ENCODE measurements around the gene TAF11.
"Not testable (repeated sequence)": the region's sequence is repeated elsewhere in the genome, so short reads cannot be mapped to it uniquely, and the experiment has no call there.

The TAF11 gene, protein sequence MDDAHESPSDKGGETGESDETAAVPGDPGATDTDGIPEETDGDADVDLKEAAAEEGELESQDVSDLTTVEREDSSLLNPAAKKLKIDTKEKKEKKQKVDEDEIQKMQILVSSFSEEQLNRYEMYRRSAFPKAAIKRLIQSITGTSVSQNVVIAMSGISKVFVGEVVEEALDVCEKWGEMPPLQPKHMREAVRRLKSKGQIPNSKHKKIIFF

DNA sequence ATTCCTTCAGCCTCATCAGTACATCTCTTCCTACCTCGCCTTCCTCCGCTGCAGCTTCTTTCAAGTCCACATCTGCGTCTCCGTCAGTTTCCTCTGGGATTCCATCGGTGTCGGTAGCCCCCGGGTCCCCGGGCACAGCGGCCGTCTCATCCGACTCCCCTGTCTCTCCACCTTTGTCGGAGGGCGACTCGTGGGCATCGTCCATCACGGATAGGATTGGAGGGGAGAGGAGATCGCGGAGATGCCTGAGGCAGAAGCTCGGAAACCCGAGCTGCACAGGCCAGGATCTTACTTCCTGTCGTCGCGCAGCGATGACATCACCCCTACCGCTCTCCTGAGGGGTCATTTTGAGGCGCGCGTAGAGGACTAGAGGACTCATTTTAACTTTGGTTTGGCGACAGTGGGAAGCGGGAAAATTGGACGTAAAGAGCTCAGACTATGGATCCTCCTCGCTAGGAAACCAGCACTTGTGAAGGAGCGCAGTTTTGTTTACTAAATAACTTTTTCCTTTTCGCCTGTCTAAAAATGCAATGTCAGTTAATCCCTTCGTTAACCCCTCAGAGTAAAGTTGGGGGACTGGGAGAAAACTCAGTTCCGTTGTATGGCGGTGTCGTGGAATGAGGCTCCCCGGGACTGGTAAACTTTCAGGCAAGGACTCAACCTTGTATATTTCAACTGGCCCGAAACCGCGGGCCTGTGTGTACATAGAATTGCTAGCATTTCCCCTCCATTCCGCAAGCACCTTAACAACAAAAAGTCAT, at the start of gene TAF11:
TSS of gene TAF11 (minus strand) at position 290 of the 761 bp plus-strand sequence. CDS start at position 205, 85 bp downstream.
- DNase-seq = peak; percentile 90

- no peak for DNase-seq
Measured at GRCh38 chr6:34934516-34934915, 46.7 kb upstream of the TAF11 start.

DNA sequence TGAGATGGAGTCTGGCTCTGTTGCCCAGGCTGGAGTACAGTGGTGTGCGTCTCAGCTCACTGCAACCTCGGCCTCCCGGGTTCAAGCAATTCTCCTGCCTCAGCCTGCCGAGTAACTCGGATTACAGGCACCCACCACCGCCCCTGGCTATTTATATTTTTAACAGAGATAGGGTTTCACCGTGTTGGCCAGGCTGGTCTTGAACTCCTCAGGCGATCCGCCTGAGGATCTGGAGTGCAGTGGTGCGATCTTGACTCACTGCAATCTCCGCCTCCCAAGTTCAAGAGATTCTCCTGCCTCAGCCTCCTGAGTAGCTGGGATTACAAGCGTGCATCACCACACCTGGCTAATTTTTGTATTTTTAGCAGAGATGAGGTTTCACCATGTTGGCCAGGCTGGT, 44.4 kb upstream of the TAF11 start:
- DNase-seq = not testable (repeated sequence)

DNA sequence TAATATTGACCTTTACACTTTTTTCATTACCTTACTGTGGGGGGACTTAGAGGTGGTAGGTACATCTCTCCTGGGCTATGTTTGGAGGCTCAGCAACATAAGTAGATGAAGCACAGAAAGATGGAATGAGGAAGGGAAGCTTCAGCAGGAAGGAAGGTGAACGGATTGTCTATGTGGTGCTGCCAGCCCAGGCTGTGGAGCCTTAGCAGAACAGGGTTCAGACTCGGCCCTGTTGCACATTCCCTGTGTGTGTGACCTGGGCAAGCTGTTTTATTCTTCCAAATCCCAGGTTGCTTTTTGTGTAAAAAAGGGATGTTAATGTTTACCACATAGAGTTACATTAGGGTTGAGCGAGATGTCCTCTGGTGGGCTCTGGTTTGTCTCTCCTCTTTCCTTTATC, 42.4 kb upstream of the TAF11 start:
- DNase-seq = no peak

DNA sequence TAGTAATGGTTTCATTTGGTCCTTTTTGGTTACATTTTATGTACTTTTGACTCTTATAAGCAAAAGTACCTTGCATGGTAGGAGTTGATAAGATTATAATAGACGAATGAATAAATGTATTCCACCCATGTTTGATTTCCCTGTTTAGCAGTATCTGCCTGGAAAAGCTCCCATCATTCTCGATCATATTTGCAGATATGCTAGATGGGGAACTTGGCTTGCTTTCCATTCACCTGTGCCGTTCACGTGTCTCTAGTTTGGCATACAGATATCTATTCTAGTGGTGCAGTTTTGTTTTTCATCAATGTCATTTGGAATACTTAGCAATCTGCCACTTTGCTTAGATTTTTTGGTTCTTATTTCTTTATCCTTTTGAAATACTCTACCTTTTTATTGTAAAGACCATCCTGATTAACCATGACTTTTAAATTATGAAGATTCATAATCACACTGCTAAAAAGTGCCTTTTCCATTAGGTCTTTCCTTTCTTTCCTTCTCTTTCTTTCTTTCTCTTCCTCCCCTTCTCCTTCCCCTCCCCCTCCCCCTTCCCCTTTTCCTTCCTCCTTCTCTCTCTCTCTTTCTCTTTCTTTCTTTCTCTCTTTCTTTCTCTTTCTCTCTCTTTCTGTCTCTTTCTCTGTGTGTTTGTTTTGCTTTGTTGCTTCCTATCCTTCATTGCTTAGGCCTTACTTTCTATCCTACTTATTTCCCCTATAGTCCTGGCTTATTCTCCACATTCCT, 41.6 kb upstream of the TAF11 start:
- no peak for DNase-seq

DNA sequence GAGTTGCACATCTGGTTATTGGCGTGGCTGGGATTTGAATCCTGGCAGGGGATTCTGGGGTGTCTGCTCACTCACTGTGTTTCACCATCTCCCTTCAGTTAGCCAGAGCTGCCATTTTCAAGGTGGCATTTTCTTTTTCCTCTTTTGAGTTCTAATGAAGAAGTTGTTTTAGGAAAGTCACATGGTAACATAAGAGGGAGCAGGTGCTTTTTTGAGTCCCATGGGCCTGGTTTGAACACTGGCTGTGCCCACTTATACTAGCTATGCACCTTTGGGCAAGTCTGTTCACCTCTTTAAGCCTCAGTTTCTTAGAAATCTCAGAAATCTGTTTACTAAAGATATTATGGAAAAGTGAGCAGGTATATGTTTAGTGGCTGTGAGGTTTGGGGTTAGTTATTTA, 40.9 kb upstream of the TAF11 start:
- DNase-seq = no peak

DNA sequence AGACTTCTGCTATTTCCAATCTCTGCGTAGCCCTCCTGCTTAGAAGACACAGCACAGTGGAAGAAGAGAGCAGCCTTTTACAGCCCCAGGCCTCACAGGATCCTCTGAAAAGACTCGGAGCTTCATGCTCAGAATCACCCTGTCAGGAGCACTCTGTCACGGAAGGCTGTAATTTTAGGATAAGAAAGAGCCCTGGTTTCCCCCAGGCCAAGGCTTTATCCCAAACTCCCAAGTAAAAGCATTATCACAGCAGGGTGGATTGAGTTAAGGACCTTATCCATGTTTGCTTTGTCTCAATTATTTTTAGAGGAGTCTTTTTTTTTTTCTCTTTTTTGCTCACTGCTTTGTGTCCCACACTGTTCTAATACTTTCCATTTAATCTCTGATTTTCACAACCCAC, 40.4 kb upstream of the TAF11 start:
- DNase-seq = no peak

- DNase-seq = no peak
Measured at GRCh38 chr6:34926655-34927054, 38.8 kb upstream of the TAF11 start.

DNA sequence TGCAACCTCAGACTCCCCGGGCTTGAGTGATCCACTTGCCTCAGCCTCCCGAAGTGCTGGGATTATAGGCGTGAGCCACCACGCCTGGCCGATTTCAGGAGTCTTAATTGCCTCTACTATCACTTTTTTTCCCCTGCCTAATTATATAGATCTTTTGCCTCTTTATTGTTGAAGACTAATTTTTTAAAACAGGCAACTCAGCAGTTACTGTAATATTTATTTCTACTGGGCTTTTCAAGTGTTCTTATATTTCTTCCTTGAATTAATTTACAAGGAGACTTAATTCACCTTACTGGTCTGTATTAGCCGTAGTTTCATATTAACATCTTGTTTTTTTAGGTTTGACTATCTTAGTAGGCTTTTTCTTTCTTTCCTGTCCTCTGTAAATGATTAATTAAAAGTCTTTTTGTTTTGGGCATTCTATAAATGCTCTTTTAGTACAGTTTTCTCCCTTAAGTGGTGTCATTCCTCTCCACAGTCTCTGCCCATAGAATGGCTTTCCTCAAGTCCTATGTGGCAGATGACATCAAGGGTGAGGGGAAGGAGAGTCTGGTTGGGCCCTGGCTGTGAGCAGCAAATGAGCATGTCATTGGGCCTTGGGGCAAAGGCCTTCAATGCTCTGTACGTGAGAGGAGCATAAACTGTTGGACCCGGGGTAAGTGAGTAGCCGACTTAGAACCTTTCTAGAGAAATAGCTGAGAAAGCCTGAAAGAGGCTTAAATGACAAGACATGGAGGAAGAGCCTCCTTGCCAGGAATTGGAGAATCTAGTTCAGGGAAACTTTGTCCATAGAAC, 37.2 kb upstream of the TAF11 start:
- DNase-seq = no peak

- no peak for DNase-seq
Measured at GRCh38 chr6:34922177-34922663, 34.4 kb upstream of the TAF11 start.

GRCh38 chr6:34920097-34920496, 32.3 kb upstream of the TAF11 start:
- no peak for DNase-seq

- DNase-seq = no peak
Measured at GRCh38 chr6:34919651-34920050, 31.8 kb upstream of the TAF11 start.

DNA sequence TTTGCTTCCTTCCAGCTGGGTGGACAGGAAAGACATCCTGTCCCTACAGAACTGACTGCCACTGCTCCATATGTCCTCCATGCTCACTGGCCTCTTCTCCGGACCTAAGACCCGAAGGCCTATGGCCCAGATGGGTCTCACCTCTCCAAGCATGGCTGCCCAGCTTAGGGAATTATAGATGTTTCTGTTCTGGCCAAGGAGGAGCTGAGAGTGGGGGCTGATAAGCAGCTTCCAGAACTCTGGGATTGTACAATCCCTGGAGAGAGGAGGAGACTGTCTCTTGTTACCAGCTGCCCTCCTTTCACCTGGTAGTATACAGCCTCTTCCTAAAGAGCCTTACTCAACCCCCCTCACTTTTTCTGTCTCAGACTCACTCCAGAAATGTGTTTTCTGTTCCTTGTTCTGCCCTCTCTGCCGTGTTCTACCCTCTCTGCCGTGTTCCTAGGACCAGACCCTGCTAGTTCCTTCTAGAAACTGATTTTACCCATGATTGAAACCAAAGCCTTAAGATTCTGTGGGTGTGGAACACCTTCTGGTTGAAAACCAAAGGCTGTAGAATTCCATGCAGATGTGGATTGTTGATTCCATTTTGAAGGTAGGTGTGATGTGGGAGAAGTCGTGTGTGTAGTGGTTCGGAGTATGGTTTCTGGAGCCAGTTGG, 29.9 kb upstream of the TAF11 start:
- no peak for DNase-seq

GRCh38 chr6:34916348-34916967, 28.6 kb upstream of the TAF11 start:
- DNase-seq = no peak

DNA sequence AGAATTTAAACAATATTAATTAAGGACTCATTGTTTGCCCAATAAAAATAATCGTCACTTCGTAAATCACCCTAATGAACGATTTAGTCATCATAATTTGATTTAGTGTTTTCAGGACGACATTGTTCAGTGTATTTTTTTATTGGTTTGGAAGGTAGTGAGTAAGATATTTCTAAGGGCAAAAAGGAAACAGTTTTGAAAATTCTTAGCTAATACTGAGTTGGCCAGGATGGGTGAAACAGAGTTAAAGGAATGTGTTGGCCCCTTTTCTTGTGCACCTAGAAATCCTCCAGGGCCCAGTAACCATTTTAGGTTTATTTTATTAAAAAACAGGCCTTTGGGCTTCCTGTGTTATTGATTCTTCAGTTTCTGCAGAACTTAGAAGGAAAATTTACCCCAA, 26.5 kb upstream of the TAF11 start:
- DNase-seq = no peak

DNA sequence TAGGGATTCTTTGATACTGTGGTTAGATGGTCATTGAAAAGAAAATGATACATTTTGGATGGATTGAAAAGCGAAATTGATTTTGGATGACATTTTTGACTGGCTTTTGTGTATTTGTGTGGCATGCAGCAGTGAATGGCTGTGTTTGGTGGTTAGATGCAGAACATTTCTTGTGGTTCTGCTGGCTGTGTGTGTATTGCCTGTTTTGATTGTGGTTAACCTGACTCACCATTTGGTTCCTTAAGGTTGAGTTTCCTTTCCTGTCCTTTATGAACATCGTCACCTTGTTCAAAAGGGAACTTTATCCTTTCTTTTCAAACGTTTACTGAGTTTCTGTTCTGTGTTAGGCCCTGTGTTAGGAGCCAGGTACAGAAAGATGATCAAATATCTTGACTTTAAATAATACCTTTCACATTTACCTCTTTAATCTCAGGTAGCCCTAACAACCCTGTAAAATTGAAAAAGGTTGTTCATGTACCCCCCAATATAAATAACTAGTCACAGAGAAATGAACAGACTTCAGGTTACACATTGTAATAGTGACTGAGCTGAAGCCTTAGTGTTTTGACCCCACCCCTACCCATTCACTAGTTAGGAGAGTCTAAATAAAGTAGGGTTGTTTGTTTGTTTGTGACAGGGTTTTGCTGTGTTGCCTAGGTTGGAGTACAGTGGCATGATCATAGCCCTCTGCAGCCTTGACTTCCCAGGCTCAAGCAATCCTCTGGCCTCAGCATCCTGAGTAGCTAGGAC, 25.0 kb upstream of the TAF11 start:
- DNase-seq = peak; percentile 56

- no peak for DNase-seq
Measured at GRCh38 chr6:34911822-34912221, 24.0 kb upstream of the TAF11 start.

- no peak for DNase-seq
Measured at GRCh38 chr6:34909320-34909883, 21.6 kb upstream of the TAF11 start.

DNA sequence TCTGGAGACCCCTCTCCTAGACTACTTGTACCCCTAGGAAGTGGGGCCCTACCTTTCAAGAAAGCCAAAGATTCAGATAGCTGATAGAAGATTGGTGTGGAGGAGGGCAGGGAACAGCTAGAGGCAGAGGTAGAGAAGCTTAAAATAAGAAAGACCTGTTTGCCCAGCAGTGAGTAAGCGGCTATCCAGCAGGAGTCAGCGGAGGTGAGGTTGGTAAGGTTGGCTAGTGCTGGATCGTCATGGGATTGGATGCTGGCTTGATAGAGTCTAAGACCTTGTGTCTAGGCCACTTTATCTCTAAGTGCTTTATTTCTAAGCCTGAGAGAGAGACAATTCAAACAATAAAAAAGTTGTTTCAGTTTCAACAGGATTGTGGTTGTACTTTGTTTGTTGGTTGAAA, 20.4 kb upstream of the TAF11 start:
- no peak for DNase-seq

DNA sequence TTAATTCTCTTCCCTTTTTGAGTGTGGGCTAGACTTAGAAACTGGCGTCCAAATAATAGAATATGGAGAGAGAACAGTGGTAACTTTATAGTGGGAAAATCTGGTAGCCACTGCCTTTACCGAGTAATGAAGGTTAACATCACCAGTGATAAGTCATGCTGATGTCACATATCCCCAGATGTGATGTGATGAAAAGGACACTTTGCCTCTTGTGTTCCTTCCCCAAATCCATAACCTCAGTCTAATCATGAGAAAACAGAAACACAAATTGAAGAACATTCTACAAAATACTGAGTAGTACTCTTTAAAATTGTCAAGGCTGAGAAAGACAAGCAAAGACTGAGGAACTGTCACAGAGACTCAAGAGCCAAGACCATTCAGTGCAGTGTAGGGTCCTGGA, 19.0 kb upstream of the TAF11 start:
- no peak for DNase-seq
